DOHH2 (cell line): ENCODE results near the gene AFF4.

ENCODE experiments used
- CTCF ChIP-seq: fragments of 200-600 bp; sonication (generic); IDR thresholded peaks from one replicate; pipeline ENCODE4 v1.5.1; 2014; ENCODE audit warnings: antibody characterized with exemption, mild to moderate bottlenecking, low read depth, low read length; ENCODE audit not compliant: poor library complexity, severe bottlenecking
- EZH2phosphoT487 ChIP-seq: fragments of 200-600 bp; sonication (generic); IDR thresholded peaks from 2 replicates; pipeline ENCODE4 v1.6.1; 2017; ENCODE audit warnings: borderline replicate concordance, mild to moderate bottlenecking, antibody characterized with exemption, low read length, moderate library complexity, mixed read lengths

- no peak for TF ChIP-seq CTCF
- TF ChIP-seq EZH2phosphoT487, result no peak
Observed at GRCh38 chr5:133006653-133007052, 43.2 kb upstream of the AFF4 start.
